RKO (cell line): Measurements from ENCODE around the gene CCT7.
A peak's percentile ranks its signal among the peaks of the same experiment; 100 is the strongest.

Experiments used
- DNase-seq: peaks from one replicate; pipeline ENCODE4 v3.0.0-alpha.2; 2016; ENCODE audit warnings: low spot score

Gene CCT7

DNA sequence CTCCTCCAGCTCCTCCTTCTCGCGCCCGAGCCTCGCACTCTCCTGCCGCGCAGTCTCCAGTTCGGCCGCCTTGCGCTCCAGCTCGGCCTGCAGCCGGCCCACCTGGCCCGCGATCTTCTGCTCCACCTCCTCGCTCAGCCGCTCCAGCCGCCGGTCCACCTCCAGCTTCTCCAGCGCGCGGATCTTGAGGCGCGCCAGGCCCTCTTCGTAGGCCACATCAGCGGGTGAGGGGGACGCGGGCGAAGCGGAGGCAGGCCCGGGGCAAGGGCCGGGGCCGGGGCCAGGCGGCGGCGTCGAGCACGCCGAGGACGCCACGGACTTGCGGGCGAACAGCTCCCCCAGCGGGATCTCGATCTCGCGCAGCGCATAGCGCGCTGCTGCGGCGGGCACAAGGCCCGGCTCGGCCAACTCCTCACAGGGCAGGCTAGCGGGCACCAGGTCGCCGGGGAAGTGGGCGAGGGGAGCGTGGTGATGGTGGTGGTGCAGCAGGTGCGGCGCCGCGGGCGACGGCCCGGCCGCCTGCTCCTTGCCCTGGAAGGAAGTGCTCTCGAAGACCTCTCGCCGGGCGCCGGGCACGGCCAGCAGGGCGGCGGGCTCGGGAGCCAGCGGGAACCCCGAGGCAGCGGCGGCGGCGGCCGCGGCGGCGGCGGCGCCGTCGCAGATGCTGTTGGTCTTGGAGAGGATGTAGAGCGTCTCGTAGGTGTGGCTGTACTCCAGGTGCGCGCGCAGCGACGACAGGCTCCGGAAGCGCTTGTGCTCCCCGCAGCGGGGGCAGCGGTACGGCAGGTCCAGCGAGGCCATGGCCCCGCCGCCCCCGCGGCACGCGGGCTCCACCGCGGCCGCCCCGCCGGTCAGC, 35.0 kb downstream of the CCT7 start:
- DNase-seq, result no peak

DNA sequence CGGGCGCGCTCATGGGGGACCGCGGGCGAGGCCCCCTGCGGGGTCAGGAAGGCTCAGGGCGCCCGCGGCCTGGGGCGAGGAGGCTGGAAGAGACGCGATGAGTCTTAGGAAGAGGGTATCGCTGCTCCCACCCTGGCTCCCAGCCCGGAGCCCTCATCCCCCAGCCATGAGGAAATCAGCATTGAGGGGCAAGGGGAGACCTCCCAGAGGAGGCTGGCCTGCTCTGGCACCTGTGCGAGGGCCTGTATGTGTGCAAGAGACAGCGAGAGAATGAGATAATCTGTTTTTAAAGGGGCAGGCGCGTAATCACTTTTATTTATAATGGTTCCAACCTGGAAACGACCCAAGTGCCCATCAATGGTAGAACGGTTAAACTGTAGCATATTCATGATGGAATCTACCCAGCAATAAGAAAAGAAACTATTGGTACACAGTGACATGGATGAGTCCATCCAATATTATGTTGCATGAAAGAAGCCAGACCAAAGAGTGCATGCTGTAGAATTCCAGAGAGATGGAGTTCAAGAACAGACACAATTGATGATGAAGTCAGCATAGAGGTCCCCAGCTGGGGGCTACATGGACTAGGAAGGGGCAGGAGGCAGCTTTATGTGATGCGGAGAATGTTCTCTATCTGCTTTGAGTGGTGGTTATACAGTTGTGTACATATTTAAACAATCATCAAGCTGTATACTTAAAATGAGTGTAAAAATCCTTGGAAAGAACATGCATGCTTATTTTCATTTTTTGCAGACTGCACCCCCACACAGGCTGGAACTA, 35.8 kb downstream of the CCT7 start:
- DNase-seq, result no peak

DNA sequence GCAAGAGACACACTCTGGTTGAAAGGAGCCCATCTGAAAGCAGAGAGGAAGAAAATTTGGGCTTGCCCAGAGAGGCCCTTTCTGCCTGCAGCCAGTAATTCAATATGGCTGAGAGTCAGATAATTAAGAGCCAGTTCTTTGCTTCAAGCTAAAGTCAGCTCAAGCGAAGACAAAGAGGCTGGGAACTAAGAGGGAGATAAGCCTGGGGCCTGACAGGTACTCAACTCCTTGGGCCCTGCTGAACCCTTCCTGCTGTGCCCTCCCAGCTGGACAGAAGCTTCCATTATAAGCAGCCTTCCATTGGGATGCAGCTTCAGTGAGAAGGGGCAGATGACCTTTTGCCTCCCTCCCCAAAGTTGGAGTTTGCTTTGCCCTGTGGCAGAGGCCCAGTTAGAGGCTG, 38.2 kb downstream of the CCT7 start:
- no peak for DNase-seq

DNA sequence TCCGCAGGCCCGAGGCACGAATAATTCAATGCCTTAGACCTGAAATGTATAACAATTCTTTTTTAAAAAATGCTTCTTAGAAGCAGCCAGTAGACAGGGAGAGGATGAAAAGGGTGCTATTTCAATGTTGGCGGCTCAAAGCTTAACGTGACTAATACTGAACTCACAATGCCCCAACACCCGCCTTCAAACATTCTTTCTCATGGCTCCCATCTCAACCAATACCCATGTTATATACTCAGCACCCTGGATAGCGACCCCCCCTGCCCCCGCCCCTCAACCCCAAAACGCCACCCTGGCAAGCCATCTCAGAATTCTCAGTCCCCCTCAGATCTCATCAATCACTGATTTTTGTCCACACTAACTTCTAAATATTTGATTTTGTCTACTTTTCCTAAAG, 45.7 kb downstream of the CCT7 start:
- DNase-seq, result peak; percentile 60

DNA sequence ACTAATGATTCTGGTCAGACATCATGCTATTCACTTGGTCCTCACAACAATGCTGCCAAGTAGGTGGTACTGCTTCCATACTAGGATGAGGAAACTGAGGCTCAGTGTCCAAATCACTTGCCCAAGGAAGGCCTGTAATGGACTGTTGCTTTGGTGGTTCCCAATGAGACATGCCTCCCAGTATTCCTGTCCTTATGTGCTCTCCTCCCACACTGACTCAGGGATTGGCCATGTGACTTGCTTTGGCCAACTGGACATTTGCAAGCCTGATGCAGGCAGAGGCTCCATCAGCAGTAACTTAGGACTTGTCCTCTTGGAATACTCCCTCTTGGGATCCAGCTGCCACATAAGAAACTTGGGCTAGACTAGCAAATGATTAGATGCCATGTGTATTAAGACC, 47.1 kb downstream of the CCT7 start:
- DNase-seq, result peak; percentile 43

DNA sequence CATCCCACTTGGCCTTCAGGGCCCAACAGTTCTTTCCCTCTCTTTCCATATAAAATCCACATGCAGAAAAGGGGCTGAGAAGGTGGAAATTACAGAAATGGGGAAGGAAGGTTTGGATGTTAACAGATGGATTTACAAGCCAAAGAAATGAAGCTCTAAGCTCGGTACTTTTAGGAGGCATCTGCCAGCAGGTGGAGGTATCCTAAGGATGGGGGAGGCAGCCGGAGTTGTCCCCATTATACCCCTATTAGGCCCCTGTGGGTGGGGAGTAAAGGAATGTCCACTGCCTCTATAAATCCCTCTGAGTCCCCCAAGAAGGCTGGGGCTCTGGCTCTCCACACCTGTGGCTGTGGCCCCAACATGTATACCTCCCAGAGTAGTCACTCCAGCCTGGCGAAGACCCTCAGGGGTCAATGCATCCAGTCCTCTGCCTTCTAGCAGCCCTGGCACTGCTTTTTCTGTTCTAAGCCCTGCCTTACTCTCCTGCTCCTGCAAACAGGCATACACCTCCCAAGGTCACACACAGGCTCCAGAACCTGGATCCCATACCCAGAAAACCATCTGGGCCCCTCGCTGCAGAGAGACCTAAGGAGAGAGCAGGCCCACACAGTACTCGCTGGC, 48.9 kb downstream of the CCT7 start:
- no peak for DNase-seq

DNA sequence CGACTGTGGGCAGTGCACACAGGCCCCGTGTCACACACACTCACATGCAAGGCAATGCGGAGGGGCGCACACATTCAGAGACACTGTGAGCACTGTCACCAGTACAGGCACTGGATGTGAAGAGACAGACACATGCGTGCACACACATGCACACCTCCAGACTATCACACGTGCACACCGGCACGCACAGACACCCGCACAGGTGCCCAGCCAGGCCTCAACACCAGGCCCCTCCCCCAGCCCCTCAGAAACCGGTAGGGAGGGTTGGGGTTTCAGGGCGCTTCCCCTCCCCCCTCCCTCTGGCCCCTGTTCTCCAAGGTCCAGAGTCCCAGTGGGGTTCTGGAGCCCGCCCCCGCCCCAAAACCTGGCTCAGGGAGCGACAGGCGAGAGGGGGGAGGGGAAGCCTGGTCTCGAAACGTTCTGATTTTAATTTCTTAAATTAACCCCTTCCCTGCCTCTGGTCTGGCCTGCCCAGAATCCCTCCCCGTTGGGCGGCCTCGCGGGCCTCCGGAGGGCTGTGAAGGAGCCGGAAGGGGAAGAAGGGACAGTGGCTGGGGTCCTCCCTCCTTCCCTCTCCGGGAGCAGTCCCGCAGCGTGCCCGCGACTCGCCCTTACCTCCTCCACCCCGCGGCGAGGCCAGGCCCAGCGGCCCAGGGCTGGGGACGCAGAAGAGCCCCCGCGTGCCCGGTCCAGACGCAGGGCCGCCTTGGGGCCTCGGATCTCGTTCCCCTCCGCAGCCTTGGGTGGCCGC, 49.6 kb downstream of the CCT7 start:
- DNase-seq, result peak; percentile 38

DNA sequence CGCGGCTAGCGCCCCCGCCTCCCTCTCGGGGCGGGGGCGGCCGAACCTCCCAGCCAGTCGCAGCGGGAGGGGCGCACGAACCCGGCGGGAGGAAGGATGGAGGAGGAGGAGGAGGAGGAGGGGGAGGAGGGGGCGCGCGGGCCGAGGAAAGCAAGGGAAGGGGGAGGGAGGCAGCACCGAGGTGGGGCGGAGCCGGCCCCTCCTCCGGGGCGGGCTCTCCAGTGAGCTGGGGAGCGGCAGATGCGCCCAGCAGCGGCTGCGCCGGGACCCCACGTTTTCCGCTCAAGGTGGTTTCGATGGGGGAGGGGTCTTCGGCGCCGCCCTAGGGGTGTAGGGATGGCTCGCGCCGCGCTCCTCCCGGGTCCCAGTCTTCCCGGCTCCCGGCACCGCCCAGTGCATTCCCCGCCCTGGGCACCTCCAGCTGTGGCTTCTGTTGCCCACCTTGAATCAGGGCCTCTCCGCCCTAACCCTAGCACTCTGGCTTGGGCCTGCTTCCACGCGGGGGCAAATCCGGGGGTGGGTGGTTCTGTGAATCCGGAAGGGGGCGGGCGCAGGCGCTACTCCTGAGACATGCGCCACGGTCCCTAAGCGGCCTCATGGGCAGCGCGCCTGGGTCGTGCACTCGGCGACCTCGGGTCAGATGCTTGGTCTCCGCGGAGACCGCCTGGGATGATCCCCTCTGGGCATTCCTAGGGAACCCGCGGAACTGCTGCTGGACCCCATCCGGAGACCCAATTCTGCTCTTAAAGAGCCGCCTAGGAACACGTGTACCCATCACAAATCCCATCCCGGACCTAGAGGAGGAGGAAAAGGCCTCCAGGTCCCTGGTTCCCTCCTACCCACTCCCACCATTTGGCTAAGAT, 50.4 kb downstream of the CCT7 start, which contains the start of gene FBXO41:
Gene FBXO41 (minus strand): TSS at position 183 of the 863 bp plus-strand sequence. CDS start 14,848 bp downstream, outside the sequence.
- peak; percentile 70 for DNase-seq

DNA sequence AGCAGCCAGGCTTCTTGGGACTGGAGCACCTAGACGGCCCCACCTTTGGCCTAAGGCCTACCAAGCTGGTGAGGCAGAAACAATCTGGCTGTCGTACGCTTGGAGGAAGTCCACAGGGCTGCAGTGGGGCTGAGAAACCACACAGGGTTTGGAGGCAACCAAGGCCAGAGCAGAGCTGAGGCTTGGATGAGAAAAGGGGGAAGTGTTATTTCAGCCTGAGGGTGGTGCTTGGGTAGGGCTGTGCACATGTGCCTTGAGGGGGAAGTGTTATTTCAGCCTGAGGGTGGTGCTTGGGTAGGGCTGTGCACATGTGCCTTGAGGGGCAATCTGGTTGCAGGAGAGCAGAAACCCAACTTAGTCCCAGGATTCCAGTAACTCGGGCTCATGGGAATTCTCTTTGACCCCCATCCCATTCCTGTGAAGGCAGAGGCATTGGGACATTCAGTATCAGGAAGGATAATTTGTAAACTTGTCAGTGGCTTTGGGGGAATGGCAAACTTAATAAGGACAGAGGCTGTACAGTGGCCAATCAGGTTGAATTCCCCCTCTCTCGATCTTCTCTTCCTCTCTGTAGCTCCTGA, 51.1 kb downstream of the CCT7 start:
- peak; percentile 7 for DNase-seq

DNA sequence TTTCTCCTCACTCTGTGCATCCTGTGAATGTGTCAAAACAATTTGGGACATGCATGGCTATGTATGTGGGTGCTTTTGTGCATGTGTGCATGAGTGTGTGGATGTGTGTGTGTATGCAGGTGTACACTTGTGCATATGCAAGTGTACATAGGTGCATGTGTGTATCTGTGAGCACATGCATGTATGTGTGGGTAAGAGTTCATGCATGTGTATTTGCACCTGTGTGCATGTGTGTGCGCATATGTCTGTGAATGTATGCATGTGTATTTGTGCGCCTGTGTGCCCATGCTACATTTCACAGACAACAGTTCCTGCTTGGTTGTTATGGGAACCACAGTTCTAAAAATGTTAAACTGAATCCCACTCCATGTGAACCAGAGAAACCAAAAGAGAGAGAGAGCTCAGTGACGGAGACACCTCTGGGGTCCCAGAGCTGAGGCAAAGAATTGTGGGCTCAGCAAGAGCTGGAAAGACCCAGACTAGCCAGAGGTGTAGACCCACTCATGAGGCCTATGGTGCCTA, 52.1 kb downstream of the CCT7 start:
- no peak for DNase-seq

DNA sequence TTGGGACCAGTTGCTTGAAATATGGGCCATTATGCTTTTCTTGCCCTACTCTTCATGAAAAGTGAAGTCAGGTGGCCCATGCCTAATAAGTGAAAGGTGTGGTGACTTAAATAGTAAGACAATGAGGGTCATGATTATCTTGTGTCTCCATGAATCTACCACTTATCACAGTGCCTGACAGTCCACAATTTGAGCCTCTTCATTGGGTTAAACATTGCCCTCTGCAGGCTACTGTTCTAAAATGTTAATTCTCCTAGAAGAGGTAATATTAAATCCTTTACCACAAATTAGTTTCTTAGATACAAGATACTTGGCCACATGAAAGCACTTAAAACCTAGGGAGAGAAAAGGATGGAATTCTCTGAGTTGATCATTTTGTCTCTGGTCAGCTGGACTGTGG, 55.2 kb downstream of the CCT7 start:
- no peak for DNase-seq

DNA sequence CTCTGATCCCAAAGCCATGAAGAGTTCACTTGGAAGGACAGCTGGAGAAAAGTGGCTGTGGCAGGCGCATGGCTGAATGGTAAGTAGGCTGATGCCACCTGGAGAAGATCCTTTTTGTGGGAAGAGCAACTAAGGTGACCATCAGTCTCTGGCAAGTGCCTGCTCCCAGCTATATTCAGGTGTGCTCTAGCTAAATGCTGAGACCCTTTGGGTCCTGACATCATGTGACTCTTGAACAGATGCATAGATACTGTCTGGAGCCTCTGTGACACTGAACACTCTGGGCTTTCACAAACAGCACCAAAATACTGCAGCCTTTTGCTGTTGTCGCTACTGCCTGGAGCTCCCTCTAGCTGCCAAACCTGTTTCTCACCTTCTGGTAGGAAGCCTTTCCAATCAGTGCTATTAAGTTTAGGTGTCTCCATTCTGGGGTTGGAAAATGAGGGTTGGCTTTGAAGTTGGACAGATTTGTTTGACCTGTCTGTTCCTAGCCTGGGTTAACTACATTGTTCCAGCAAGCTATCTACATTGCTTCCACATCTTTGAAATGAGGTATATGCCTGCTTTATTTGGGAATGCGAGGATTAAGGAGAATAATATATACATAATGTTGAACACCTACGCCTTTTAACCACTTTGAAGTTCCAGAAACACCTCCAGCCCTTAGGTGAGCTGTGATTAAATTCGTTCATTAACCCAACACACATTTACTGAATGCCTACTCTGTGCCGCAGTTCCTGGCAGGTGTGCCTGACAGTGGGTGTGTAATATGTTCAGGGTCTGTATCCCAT, 56.1 kb downstream of the CCT7 start:
- peak; percentile 59 for DNase-seq

DNA sequence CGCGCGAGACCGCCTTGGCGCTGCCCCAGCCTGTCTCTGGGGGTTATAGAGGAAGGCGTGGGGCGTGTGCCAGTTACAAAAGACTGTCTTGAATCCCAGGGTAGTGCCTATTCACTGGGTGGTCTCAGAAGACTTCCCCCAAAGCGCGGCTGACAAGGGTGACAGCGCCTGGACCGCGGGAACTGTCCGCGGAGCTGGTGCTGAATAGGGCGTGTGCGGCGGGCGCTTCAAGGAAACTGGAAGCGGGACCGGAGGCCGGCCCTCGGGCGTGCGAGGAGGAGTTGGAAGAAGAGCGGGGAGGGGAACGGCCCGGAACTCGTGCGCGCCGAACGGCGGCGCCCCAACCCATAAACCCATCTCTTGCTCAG, 57.0 kb downstream of the CCT7 start:
- no peak for DNase-seq

DNA sequence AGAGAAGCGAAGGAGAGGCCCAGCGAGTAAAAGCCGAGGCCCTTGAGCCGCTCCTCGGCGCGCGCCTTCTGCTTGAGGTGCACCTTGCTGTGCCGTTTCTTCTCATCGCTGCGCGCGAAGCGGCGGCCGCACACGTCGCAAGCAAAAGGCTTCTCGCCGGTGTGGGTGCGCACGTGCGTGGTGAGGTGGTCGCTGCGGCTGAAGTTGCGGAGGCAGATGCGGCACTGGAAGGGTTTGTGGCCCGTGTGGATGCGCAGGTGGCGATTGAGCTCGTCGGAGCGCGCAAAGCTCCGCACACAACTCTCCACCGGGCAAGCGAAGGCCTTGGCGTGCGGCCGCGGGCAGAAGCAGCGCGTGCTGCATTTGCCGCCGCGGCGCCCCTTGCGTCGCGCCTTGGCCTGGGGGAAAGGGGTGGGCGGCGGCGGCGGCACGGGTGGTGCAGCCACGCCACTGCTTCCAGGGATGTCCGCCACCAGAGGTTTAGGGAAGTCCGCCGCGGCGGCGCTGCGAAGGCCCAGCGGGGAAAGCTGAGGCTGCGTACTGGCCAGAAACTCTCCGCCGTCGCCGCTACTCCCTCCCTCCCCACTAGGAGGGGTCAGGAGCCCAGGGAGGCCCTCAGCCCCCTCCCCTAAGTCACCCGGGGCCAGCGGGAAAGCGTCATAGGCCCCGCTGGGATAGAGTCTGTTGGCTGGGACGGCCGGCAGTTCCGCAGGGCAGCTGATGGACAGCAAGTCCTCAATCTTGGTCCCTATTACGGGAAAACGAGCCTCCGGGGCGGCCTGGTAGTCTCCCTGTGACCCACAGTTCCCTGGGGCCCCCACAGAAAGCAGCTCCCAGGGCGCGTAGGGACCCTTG, 57.6 kb downstream of the CCT7 start:
- DNase-seq, result no peak

DNA sequence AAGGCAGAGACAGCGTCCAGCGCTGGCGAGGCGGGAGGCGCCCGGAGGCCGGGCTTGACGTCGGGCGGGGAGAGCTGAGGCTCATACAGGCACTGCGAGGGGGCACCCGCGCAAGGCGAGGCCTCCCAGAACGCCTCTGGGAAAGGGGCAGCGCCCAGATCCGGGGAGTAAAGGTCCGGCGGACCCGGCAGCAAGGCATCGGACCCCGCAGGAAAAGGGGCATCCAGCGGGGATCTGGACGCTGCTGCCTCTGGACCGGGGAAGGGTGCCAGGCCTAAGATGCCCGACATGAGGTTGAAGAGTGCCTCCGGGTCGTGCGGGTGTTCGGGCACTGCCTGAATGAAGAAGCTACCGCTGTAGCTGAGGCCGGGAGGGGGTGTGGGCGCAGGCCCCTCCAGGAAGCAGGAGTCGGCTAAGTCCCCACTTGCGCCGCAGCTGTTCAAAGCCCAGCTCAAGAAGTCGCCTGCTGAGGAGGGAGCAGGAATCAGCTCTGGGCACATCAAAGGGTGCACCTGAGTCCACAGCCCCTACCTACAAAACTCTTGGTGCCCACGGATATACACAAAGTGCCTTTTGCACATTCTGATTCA, 58.3 kb downstream of the CCT7 start:
- DNase-seq, result no peak

DNA sequence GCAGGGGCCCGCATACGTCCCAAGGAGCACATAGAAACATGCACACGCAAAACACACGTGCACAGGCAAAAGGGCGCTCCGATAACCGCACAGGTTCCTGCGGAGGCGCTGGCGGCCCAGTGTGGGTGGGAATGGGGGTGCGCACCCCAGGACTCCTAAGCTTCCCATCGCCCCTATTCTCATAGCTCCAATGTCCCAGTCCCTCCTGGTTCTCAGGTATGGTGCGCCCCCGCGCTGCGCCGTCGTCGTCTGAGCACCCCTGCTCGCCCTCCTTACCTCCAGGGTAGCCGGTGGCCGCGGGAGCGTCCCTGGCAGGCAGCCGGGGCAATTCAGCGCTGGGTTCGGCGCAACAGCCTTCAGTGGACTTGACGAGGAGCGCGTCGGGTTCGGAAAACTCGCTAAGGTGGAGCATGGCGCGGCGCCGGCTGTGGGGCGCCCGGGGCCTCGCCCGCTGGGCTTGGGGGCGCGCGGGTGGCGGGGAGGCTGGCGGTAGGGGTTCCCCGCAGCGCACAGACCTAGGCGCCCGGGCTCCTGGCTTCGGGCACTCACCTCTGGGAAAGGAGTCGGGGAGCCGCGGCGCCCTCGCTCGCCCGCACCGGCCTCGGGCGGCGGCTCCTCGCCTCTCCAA, 58.9 kb downstream of the CCT7 start:
- no peak for DNase-seq

DNA sequence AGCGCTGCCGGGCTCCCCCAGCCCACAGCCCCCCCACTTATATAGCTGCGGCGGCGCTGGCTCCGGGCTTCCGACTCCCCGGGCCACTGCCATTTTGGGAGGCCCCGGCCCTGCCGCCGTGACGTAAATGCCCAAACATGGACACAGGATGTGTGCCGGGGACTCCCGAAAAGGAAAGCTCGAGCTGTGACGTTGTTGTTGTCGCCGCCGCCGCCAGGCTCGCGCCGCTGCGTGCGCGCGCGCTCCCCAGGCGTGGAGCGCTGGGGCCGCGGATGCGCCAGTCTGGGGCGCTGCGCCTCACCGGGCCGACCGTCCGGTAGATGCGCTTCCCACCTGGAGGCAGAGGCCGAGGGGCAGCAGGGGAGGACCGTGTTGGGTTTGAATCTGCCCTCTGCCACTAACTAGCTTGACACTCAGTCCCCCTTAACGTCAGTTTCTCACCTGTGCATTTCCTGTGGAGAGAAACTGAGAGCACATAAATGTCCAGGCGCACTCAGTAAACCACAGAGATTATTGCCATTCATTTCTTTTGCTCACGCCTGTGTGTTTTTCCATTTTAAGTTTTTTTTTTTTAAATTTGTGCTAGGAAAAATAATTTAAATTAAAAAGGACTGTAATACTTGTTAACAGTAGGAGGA, 59.5 kb downstream of the CCT7 start, which contains the start of gene EGR4:
Gene EGR4 (minus strand): TSS at position 15 of the 638 bp plus-strand sequence. CDS start 231 bp downstream, outside the sequence.
- no peak for DNase-seq
